Esophagus muscularis mucosa (tissue), 2 donors: Measurements from ENCODE around the gene C4BPB.

ENCODE experiments used
- EP300 ChIP-seq: sonication (generic); formaldehyde crosslinking; IDR thresholded peaks from one replicate; pipeline ENCODE4 v1.6.1; 2017; ENCODE audit warnings: antibody characterized with exemption
- POLR2A ChIP-seq: fragments of 450-650 bp; IDR thresholded peaks from one replicate; pipeline ENCODE4 v1.6.1; 2017; ENCODE audit warnings: antibody characterized with exemption, moderate library complexity, mild to moderate bottlenecking, low read depth

DNA sequence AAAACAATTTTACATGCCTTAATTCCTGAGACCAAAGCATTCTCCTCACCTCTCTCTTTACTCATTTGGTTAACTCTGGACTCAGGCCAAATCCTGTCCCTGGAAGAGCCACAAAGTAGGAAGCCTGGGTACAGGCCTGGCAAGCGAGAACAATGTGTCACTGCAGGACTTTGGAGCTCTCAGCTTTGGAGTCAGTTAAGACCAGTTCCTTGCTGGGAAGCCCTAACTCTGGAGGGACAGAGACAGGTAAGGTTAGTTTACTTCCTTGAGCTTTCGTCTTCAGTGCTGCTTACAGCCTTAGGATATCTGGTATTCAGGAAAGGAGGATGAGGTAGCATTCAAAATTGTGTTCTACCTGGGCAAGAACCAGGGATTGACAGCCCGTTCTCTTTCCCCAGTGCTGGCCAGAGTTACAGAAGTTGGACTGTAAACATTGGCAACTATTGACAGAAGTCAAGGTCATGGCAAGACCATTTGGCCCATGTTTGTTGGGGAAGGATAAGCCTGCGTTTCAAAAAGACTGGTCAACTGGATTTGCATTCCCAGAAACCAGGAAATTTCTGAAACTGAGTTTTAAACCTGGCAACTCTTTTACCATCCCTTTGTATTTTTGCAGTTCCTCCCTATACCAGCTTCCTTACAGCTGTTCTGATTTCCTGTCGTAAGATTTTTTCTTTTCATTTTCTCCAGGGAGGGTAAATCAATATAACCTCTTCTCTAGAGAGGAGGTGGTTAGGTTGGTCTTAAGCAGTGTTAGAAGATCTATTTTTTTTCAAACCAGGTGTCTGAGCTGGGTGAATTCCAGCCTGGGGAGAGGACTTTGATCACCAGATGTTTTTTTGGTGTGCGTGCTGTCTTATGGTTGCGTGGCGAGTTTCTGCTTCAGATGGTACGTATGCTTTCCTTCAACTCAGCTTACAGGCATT, at the start of gene C4BPB:
- TF ChIP-seq EP300 (no peak), POLR2A (no peak)
